SU-DHL-6 (cell line): ENCODE measurements around the gene TGM2.

ENCODE experiments used
- H2AFZ ChIP-seq: fragments of 200-600 bp; sonication (generic); 2 replicates; pipeline ENCODE4 v1.6.1; 2014; ENCODE audit warnings: low read depth, mild to moderate bottlenecking, moderate library complexity, mixed read lengths, antibody characterized with exemption, low read length; ENCODE audit not compliant: severe bottlenecking
- H3F3A ChIP-seq: fragments of 200-600 bp; shearing (Covaris generic); 2 replicates; pipeline ENCODE4 v1.6.0; 2016; ENCODE audit warnings: antibody characterized with exemption, mild to moderate bottlenecking; ENCODE audit not compliant: insufficient read depth
- H3K27ac ChIP-seq: fragments of 200-600 bp; sonication (generic); 2 replicates; pipeline ENCODE4 v1.5.1; 2016; ENCODE audit warnings: low read depth, mild to moderate bottlenecking, low read length, moderate library complexity, mixed read lengths
- H3K27me3 ChIP-seq: fragments of 200-600 bp; sonication (generic), shearing (Covaris generic); 2 replicates; pipeline ENCODE4 v1.6.0; 2014; ENCODE audit warnings: mild to moderate bottlenecking, low read length
- H3K36me3 ChIP-seq: fragments of 200-600 bp; sonication (generic); 2 replicates; pipeline ENCODE4 v1.6.1; 2014; ENCODE audit warnings: mild to moderate bottlenecking, low read length, mixed read lengths
- H3K4me2 ChIP-seq: fragments of 300-600, 200-600 bp; shearing (Covaris generic), sonication (generic); 2 replicates; pipeline ENCODE4 v1.6.0; 2014; ENCODE audit warnings: low read length, low read depth, mild to moderate bottlenecking; ENCODE audit not compliant: poor library complexity, severe bottlenecking
- H3K4me3 ChIP-seq: fragments of 200-600 bp; sonication (generic); 2 replicates; pipeline ENCODE4 v1.5.1; 2014; ENCODE audit warnings: antibody characterized with exemption, low read length, mild to moderate bottlenecking, mixed read lengths; ENCODE audit not compliant: insufficient read depth, poor library complexity, severe bottlenecking
- H3K79me2 ChIP-seq: fragments of 200-600 bp; sonication (generic); 2 replicates; pipeline ENCODE4 v1.6.1; 2014; ENCODE audit warnings: mild to moderate bottlenecking, low read length, moderate library complexity; ENCODE audit not compliant: insufficient read depth
- H3K9ac ChIP-seq: fragments of 200-600 bp; sonication (generic); 2 replicates; pipeline ENCODE4 v1.7.0; 2014; ENCODE audit warnings: mild to moderate bottlenecking, low read length
- H3K9me2 ChIP-seq: fragments of 200-600 bp; sonication (generic); replicated peaks from 2 replicates; pipeline ENCODE4 v1.6.1; 2014; ENCODE audit warnings: low read length; ENCODE audit not compliant: insufficient read depth
- H3K9me3 ChIP-seq: fragments of 200-600 bp; sonication (generic); 2 replicates; pipeline ENCODE4 v1.6.1; 2014; ENCODE audit warnings: low read length, mixed read lengths; ENCODE audit not compliant: insufficient read depth
- H4K20me1 ChIP-seq: fragments of 200-600 bp; sonication (generic); 2 replicates; pipeline ENCODE4 v1.6.1; 2014; ENCODE audit warnings: low read depth, mild to moderate bottlenecking, antibody characterized with exemption, low read length, moderate library complexity, mixed read lengths
- CTCF ChIP-seq: fragments of 200-600 bp; sonication (generic); IDR thresholded peaks from one replicate; pipeline ENCODE4 v1.5.1; 2017; ENCODE audit warnings: antibody characterized with exemption, mild to moderate bottlenecking, low read length, moderate library complexity; ENCODE audit not compliant: insufficient read depth, poor library complexity, severe bottlenecking
- EZH2phosphoT487 ChIP-seq: fragments of 200-600 bp; sonication (generic), shearing (Covaris generic); conservative IDR thresholded peaks from 2 replicates; pipeline ENCODE4 v1.6.1; 2018; ENCODE audit warnings: mild to moderate bottlenecking, antibody characterized with exemption, low read length, moderate library complexity, mixed read lengths

TGM2 gene

DNA sequence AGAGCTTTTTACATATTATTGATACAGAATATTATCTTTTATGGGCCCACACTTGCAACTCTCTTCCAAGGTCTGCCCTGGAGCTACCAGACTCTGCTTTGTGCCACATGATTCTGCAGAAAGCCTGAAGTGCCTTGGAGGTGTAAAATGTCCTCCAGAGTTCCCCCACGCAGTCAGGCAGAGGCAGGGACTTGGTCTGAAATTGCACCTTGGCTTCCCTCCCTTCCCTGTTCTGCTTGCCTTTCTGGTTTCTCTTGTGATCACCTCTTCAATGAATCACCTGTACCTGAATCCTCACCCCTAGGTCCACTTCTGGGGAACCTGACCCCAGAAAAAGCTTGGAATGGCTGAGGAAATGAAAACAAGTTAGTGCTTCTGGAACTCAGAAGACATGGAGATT, 43.0 kb upstream of the TGM2 start:
- TF ChIP-seq CTCF (no peak), EZH2phosphoT487 (no peak)
- no peaks in the 10 kb centered on the region for H3F3A ChIP-seq
- no peaks in the 10 kb centered on the region for H3K79me2 ChIP-seq

GRCh38 chr20:38207621-38208020, 42.6 kb upstream of the TGM2 start:
- no peak overlapping the region for H3K27ac ChIP-seq
- no peaks in the 10 kb centered on the region for H3F3A ChIP-seq
- H3K36me3 ChIP-seq: no peaks in the 10 kb centered on the region
- no peaks in the 10 kb centered on the region for H3K27me3 ChIP-seq
- no peak overlapping the region for H3K4me2 ChIP-seq
- H3K9me3 ChIP-seq: no peaks in the 10 kb centered on the region
- H3K79me2 ChIP-seq: no peaks in the 10 kb centered on the region
- no peak overlapping the region for H2AFZ ChIP-seq
- H3K4me3 ChIP-seq: no peak overlapping the region
- no peak overlapping the region for H3K9ac ChIP-seq
- H4K20me1 ChIP-seq: no peaks in the 10 kb centered on the region
- no peaks in the 10 kb centered on the region for H3K9me2 ChIP-seq
- TF ChIP-seq CTCF (no peak), EZH2phosphoT487 (no peak)

More for the DNA sequence above, 43.0 kb upstream of the TGM2 start:
- H3K9ac ChIP-seq: no peak overlapping the region
- no peak overlapping the region for H3K4me3 ChIP-seq
- H3K4me2 ChIP-seq: no peak overlapping the region
- H3K27me3 ChIP-seq: no peaks in the 10 kb centered on the region
- H3K9me2 ChIP-seq: no peaks in the 10 kb centered on the region
- H3K9me3 ChIP-seq: no peaks in the 10 kb centered on the region
- H3K36me3 ChIP-seq: no peaks in the 10 kb centered on the region
- no peak overlapping the region for H3K27ac ChIP-seq
- no peak overlapping the region for H2AFZ ChIP-seq
- H4K20me1 ChIP-seq: no peaks in the 10 kb centered on the region

DNA sequence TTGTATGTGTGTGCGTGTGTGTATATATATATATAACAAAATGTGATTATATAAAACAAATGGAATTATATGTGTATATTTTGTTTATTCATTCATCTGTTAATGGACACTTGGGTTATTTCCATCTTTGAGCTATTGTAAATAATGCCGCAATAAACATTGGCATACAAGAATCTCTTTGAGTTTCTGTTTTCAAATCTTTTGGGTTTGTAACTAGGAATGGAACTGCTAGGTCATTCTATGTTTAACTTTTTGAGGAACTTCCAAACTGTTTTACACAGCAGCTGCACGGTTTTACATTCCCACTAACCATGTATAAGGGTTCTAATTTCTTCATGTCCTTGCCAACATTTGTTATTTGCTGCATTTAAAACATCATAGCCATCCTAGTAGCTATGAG, 39.9 kb upstream of the TGM2 start:
- H3K9me2 ChIP-seq: no peaks in the 10 kb centered on the region
- H3K9me3 ChIP-seq: no peaks in the 10 kb centered on the region
- H3K9ac ChIP-seq: no peak overlapping the region
- no peaks in the 10 kb centered on the region for H3F3A ChIP-seq
- H2AFZ ChIP-seq: no peak overlapping the region
- no peaks in the 10 kb centered on the region for H3K27me3 ChIP-seq
- no peak overlapping the region for H3K27ac ChIP-seq
- H3K4me3 ChIP-seq: no peak overlapping the region
- no peaks in the 10 kb centered on the region for H4K20me1 ChIP-seq
- TF ChIP-seq EZH2phosphoT487: no peak
- no peak for TF ChIP-seq CTCF
- no peaks in the 10 kb centered on the region for H3K36me3 ChIP-seq
- no peaks in the 10 kb centered on the region for H3K79me2 ChIP-seq
- H3K4me2 ChIP-seq: no peak overlapping the region

DNA sequence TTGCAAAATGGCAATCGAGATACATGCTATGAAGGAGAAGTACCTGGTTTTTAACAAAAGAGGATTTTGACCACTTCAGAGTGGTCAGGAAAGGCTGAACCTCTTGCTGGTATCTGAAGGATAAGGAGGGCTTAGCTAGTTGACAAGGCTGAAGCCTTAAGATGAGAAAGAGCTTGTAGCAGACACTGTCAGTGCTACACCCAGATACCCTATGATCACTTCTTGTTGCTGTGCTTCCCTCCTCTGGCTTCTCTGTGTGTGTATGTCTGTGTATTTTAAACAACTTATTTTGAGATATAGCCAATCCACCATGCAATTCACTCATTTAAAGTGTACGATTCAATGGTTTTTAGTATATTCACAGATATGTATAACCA, 38.9 kb upstream of the TGM2 start:
- Histone ChIP-seq H3K4me3 (no peak overlapping the region), H3K9me2 (no peaks in the 10 kb centered on the region), H2AFZ (no peak overlapping the region), H3K4me2 (no peak overlapping the region), H3K9ac (no peak overlapping the region), H3K27me3 (no peaks in the 10 kb centered on the region), H3K36me3 (no peaks in the 10 kb centered on the region), H3K27ac (no peak overlapping the region), H3K9me3 (no peaks in the 10 kb centered on the region), H4K20me1 (no peaks in the 10 kb centered on the region), H3K79me2 (no peaks in the 10 kb centered on the region), H3F3A (no peaks in the 10 kb centered on the region)
- no peak for TF ChIP-seq EZH2phosphoT487
- TF ChIP-seq CTCF: no peak
